GM15510 (cell line): Measurements from ENCODE around the gene ADAT3.
A peak's percentile ranks its signal among the peaks of the same experiment; 100 is the strongest.

Experiments used
- POLR2A ChIP-seq: IDR thresholded peaks from 3 replicates; pipeline ENCODE4 v1.6.1; 2011; ENCODE audit warnings: borderline replicate concordance; ENCODE audit not compliant: insufficient read length; ENCODE audit errors: extremely low read depth

ADAT3 gene

GRCh38 chr19:1941146-1942077 lies 36.2 kb downstream of the ADAT3 start, which contains the start of gene CSNK1G2:
Gene CSNK1G2, plus strand, starts transcription at chr19:1941172. Its CDS starts 28,601 bp downstream, at chr19:1969773.
- TF ChIP-seq POLR2A = peak; percentile 33

- TF ChIP-seq POLR2A = peak; percentile 37
Observed at GRCh38 chr19:1942078-1942933, 37.1 kb downstream of the ADAT3 start.

GRCh38 chr19:1942934-1943555 lies 37.8 kb downstream of the ADAT3 start:
- no peak for TF ChIP-seq POLR2A

GRCh38 chr19:1943661-1944087 lies 38.5 kb downstream of the ADAT3 start:
- TF ChIP-seq POLR2A = no peak

GRCh38 chr19:1944088-1944915 lies 39.1 kb downstream of the ADAT3 start:
- no peak for TF ChIP-seq POLR2A

- no peak for TF ChIP-seq POLR2A
Observed at GRCh38 chr19:1944916-1945561, 39.8 kb downstream of the ADAT3 start.

- no peak for TF ChIP-seq POLR2A
Observed at GRCh38 chr19:1945899-1946298, 40.7 kb downstream of the ADAT3 start.

GRCh38 chr19:1947651-1948209 lies 42.5 kb downstream of the ADAT3 start:
- TF ChIP-seq POLR2A = no peak

- no peak for TF ChIP-seq POLR2A
Observed at GRCh38 chr19:1949304-1950101, 44.3 kb downstream of the ADAT3 start.

- no peak for TF ChIP-seq POLR2A
Observed at GRCh38 chr19:1950640-1951039, 45.4 kb downstream of the ADAT3 start.

- no peak for TF ChIP-seq POLR2A
Observed at GRCh38 chr19:1952635-1953034, 47.4 kb downstream of the ADAT3 start.

- TF ChIP-seq POLR2A = no peak
Observed at GRCh38 chr19:1953037-1953436, 47.8 kb downstream of the ADAT3 start.

GRCh38 chr19:1953441-1954094 lies 48.4 kb downstream of the ADAT3 start:
- no peak for TF ChIP-seq POLR2A

GRCh38 chr19:1954532-1954933 lies 49.3 kb downstream of the ADAT3 start:
- TF ChIP-seq POLR2A = no peak
